Vagina (tissue), 2 donors: Measurements from ENCODE around the gene ABHD16A. TPM values are rescaled to one million over a fixed set of nuclear protein-coding genes. Genes with fewer than 3 reads are reported as not detected.

ENCODE experiments used
- DNase-seq, 2 donors: peaks; one replicate each; pipeline ENCODE4 v3.0.0-alpha.2; 2017; ENCODE audit errors: extremely low spot score in 2 of 2
- H3K27ac ChIP-seq: fragments of 200-600 bp; sonication (generic); one replicate; pipeline ENCODE4 v1.5.1; 2019
- H3K27me3 ChIP-seq: fragments of 200-600 bp; sonication (generic); one replicate; pipeline ENCODE4 v1.5.1; 2019
- H3K36me3 ChIP-seq, 2 donors: fragments of 200-600 bp; sonication (generic); one replicate each; pipeline ENCODE4 v1.5.1; 2017 to 2019
- H3K4me1 ChIP-seq: fragments of 200-600 bp; sonication (generic); one replicate; pipeline ENCODE4 v1.5.1; 2019
- H3K4me3 ChIP-seq, 2 donors: fragments of 200-600 bp; sonication (generic); 1 replicate in 1 of 2; 2 replicates in 1 of 2; pipeline ENCODE4 v1.5.1; 2016 to 2019
- H3K9me3 ChIP-seq: fragments of 200-600 bp; sonication (generic); one replicate; pipeline ENCODE4 v1.5.1; 2019
- POLR2A ChIP-seq, 2 donors: fragments of 450-650 bp; IDR thresholded peaks; one replicate each; pipeline ENCODE4 v1.6.1; 2017; ENCODE audit warnings: antibody characterized with exemption in 2 of 2, mild to moderate bottlenecking in 2 of 2, moderate library complexity in 2 of 2
- POLR2AphosphoS5 ChIP-seq, 2 donors: sonication (generic); formaldehyde crosslinking; IDR thresholded peaks; one replicate each; pipeline ENCODE4 v1.9.0; 2017; ENCODE audit warnings: antibody characterized with exemption in 2 of 2, mild to moderate bottlenecking in 2 of 2, low read depth in 1 of 2; ENCODE audit not compliant: insufficient read depth in 1 of 2
- intact Hi-C: fragments of 100-400 bp; cut with DNase I; formaldehyde crosslinking; loops from one replicate; pipeline ENCODE4 v1.15.1; 2023
- total RNA-seq: library from RNA; depleted of rRNA; stranded (reverse); fragments of >200 nt; gene quantifications from one replicate; pipeline ENCODE4 v1.2.3, GENCODE V29; 2016
- TF ChIP-seq, protein P1 (sequence below), 3 experiments: fragments of 450-650 bp in 2 of 3; fragments of 200-600 bp in 1 of 3; sonication (generic) in 1 of 3; IDR thresholded peaks; one replicate each; pipeline ENCODE4 v1.5.1; 2017 to 2019; ENCODE audit warnings: antibody characterized with exemption in 3 of 3, mild to moderate bottlenecking in 2 of 3, moderate library complexity in 2 of 3

ABHD16A gene
- total RNA-seq, 1 donor from 2014 or later = 53.0 TPM

DNA sequence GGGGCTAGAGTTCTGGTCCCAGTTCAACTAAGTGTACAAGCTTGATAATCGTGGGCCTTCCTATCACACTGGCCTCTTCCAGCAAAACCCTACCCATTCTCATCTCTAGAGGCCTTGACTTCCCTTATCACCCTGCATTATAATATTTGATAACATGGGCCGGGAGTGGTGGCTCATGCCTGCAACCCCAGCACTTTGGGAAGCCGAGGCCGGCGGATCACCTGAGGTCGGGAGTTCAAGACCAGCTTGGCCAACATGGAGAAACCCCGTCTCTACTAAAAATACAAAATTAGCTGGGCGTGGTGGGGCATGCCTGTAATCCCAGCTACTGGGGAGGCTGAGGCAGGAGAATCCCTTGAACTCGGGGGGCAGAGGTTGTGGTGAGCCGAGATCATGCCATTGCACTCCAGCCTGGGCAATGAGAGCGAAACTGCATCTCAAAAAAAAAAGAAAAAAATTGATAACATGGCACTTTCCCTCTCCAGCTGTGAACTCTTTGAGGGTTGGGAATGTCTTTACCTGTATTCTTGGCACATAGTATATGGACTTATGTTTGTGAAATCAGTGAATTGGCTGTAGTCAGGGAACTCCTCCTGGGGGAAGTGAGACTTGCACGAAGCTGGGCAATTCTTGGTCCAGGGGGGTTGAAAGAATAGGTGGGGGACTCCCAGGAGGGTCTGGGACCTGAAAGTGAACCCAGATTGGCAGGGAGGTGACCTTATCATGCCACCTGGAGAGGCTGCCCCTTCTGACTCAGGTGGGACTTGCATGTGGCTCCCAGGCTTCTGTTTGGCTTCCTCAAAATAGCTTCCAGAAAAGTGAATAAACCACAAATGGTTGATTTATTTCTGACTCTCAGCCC is 41.6 kb downstream of the ABHD16A start:
- peaks cover 0 to 8% of the 10 kb centered on the region in 2 donors for H3K36me3 ChIP-seq
- peaks cover 65% of the 10 kb centered on the region for H3K4me1 ChIP-seq
- DNase-seq = no peak
- H3K27ac ChIP-seq = peak overlapping the region; percentile 91
- H3K27me3 ChIP-seq = no peaks in the 10 kb centered on the region
- intact Hi-C loops = no loop called here
- H3K4me3 ChIP-seq = peak overlapping the region; percentile 60 to 87
- no peak for TF ChIP-seq POLR2AphosphoS5 (IDR thresholded peaks at IDR 0.05; ENCODE audit: insufficient read depth in 1 of 2, low read depth in 1 of 2)
- TF ChIP-seq, protein P1, sequence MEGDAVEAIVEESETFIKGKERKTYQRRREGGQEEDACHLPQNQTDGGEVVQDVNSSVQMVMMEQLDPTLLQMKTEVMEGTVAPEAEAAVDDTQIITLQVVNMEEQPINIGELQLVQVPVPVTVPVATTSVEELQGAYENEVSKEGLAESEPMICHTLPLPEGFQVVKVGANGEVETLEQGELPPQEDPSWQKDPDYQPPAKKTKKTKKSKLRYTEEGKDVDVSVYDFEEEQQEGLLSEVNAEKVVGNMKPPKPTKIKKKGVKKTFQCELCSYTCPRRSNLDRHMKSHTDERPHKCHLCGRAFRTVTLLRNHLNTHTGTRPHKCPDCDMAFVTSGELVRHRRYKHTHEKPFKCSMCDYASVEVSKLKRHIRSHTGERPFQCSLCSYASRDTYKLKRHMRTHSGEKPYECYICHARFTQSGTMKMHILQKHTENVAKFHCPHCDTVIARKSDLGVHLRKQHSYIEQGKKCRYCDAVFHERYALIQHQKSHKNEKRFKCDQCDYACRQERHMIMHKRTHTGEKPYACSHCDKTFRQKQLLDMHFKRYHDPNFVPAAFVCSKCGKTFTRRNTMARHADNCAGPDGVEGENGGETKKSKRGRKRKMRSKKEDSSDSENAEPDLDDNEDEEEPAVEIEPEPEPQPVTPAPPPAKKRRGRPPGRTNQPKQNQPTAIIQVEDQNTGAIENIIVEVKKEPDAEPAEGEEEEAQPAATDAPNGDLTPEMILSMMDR (IDR thresholded peaks at IDR 0.05) = no peak
- no peak for TF ChIP-seq POLR2A (IDR thresholded peaks at IDR 0.05)
- H3K9me3 ChIP-seq = no peaks in the 10 kb centered on the region

DNA sequence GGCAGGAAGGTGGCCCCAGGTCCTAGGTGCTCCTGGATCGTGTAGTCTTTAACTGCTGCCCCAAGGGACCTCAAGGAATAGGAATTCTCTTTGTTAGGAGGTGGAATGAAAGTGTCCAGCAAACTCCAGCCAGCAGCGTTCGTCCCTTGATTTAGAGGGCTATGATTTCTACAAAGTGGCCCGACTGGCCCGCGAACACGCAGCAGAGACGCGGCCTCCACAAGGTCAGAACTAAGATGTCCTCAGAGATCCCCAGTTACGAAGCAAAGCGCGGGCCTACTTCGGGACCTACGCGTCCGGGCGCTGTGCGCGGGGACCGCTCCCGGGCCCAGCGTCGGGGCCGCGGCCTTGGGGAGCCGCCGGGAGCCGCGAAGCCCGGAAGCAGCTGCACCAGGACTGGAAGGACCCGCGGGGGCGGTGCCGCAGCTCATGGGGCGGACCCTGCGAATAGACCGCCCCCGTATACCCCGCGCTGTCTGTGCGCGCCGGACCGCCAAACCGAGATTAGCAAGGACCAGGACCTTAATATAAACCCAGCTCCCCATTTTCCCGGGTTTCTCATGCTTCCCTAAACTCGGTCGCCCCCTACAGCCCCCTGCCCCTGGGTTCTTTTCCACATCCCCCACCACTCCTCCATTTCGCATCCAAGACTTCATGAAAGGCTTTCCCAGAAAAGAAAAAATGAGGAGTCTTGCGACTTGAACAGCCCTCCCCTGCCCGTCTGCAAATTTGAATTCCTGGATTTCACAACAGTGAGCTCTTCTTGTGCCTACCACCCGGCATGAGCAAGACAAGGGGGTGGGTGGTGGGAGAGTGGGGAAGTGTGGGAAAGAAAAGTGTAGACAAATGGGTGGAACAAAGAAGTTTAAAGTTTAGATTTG is 42.5 kb downstream of the ABHD16A start, which contains the start of gene C6orf47:
TSS of gene C6orf47 (minus strand) at position 398 of the 881 bp plus-strand sequence. CDS start 831 bp downstream, outside the sequence.
- TF ChIP-seq POLR2A (IDR thresholded peaks at IDR 0.05) = peak in 1 of 2 donors; percentile 77
- TF ChIP-seq POLR2AphosphoS5 (IDR thresholded peaks at IDR 0.05; ENCODE audit: insufficient read depth in 1 of 2, low read depth in 1 of 2) = peak; percentile 10 to 89
- TF ChIP-seq, protein P1 (IDR thresholded peaks at IDR 0.05) = no peak
- intact Hi-C loops = no loop called here

DNA sequence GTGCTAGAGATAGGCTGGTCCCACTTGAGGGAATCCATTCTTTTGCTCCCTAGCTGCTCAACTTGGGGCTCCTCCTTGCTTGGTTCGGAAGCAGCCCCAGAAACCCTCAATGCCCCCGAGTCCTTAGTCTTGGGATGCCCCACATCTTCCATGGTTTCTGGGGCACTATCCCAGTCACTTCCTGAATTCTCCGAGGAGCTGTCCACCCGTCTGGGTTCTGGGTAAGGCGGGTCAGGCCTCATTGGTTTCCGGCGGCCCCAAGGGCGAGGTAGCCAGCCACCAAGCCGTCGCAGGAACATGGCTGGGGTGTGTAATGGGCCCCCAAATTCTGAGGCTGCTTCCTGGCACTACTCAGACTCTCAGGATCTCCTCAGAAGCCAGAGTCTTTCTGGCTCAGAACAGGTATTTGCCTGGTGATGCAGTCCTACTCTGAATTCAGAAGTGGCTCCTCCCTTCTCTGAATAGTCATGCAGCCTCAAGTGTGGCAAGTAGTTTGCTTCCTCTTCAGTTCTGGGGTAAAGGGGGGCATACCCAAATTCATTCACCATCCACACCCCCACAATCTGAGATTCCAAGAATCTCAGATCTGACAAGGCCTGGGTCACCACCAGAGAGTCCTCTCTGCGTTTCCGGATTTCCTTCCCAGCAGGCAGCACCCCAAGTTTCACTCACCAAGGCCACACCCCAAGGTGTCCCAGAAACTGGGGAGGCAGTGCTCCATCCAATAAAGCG is 43.3 kb downstream of the ABHD16A start:
- Histone ChIP-seq H3K27ac (peak overlapping the region; percentile 91), H3K4me1 (peaks cover 63% of the 10 kb centered on the region), H3K4me3 (peak overlapping the region; percentile 60 to 87), H3K9me3 (no peaks in the 10 kb centered on the region), H3K36me3 (peaks cover 0 to 8% of the 10 kb centered on the region in 2 donors), H3K27me3 (no peaks in the 10 kb centered on the region)
- intact Hi-C loops = no loop called here
- TF ChIP-seq POLR2A (IDR thresholded peaks at IDR 0.05) (no peak), POLR2AphosphoS5 (IDR thresholded peaks at IDR 0.05; ENCODE audit: insufficient read depth in 1 of 2, low read depth in 1 of 2) (peak in 1 of 2 donors; percentile 24)
- TF ChIP-seq, protein P1 (IDR thresholded peaks at IDR 0.05) = no peak
- DNase-seq = no peak

More for the DNA sequence above, 42.5 kb downstream of the ABHD16A start, which contains the start of gene C6orf47:
- no peak for DNase-seq
- H3K27me3 ChIP-seq = no peaks in the 10 kb centered on the region
- H3K9me3 ChIP-seq = no peaks in the 10 kb centered on the region
- H3K27ac ChIP-seq = peak within 1 kb of the TSS; percentile 91
- H3K36me3 ChIP-seq = peaks cover 0 to 8% of the 10 kb centered on the region in 2 donors
- H3K4me3 ChIP-seq = peak within 1 kb of the TSS; percentile 60 to 87
- H3K4me1 ChIP-seq = peaks cover 63% of the 10 kb centered on the region

DNA sequence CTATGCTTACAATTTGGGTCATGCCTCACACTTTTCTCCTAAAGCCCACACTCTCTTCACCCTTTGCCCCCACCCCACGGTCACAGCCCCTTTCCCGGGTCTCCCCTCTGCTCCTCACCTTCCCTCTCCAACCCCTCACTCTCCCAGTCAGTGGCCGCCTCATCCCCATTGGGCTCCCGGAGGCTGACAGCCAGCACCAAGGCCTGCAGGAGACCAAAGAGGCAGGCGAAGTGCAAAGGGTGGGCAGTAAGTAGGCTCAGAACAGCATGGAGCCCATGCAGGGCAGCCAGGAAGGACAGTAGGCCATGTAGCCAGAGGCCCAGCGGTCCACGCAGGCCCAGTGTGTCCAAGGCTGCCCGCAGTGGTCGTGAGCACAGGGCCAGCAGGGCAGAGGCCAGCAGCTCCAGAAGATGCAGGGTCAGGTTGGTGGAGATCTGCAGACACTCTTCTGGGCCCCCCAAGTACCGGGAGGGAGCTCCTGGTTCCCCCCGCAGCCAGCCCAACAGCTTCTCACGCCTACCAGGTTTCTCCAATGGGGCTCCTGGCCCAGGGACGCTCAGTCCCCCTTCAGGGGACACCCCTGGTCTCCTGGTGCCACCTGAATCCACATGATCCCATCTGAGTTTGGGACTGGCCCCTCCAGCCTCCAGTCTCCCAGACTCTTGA is 44.0 kb downstream of the ABHD16A start:
- H3K9me3 ChIP-seq = no peaks in the 10 kb centered on the region
- peaks cover 0 to 8% of the 10 kb centered on the region in 2 donors for H3K36me3 ChIP-seq
- peaks cover 59% of the 10 kb centered on the region for H3K4me1 ChIP-seq
- DNase-seq = no peak
- TF ChIP-seq POLR2AphosphoS5 (IDR thresholded peaks at IDR 0.05; ENCODE audit: insufficient read depth in 1 of 2, low read depth in 1 of 2) (no peak), POLR2A (IDR thresholded peaks at IDR 0.05) (no peak)
- TF ChIP-seq, protein P1 (IDR thresholded peaks at IDR 0.05) = no peak
- peak overlapping the region; percentile 60 to 87 for H3K4me3 ChIP-seq
- intact Hi-C loops = no loop called here
- H3K27ac ChIP-seq = peak overlapping the region; percentile 91
- no peaks in the 10 kb centered on the region for H3K27me3 ChIP-seq
